GM18526 (cell line): ENCODE results near the gene SERPINA9.

Experiments
- POLR2A ChIP-seq: IDR thresholded peaks from 3 replicates; pipeline ENCODE4 v1.6.1; 2011; ENCODE audit not compliant: insufficient read length; ENCODE audit errors: extremely low read depth

Gene SERPINA9

DNA sequence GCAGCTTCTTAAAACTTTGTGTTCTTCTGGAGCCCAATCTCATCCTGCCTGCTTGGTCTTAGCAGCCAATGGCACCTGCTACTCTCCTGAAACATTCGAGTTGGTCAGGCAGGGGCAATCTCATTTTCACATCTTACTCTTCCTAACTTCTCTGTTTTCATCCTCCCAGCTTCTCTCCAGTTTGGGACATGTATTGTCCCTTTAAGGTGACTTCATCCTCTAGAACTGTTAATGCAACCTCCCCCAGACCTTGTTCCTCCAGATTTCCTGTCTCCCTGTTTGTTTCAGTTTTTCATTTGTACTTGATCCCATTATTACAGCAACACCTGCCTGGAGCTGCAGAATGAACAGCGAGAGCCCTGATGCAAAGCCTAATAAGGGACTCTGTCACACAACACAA lies 54.7 kb downstream of the SERPINA9 start:
- TF ChIP-seq POLR2A = no peak
